ENCODE results near the gene HMGXB3. TPM values are rescaled to one million over a fixed set of nuclear protein-coding genes. Genes with fewer than 3 reads are reported as not detected.
"Not testable (repeated sequence)": the region's sequence is repeated elsewhere in the genome, so short reads cannot be mapped to it uniquely, and the experiment has no call there.

Gene HMGXB3
- total RNA-seq, 1 experiment from 2014 or later = 67.8 TPM

DNA sequence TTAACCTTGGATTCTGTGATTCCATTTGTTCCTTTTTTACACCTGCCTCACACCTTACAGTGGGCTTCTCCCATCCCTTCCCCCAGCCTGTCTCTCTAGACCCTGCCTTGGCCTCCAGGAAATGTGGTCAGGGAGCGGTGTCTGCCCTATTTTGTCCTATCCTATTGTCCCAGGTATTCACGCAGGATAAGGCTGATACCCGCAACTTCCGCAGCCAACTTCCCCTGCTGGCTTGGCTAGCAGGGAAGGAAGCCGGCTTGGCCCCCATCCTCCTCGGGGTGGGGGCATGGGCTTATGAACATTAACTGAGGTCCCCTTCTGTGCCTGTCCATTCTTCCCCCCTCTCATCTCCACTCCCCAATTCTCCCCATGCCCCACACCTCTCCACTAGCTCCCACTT lies 82.3 kb downstream of the HMGXB3 start:
- Mint-ChIP-seq H3K4me3 (ENCODE audit: unreplicated experiment) (no peak overlapping the region), H3K9me3 (ENCODE audit: unreplicated experiment) (no peaks in the 10 kb centered on the region), H3K27me3 (ENCODE audit: insufficient read depth, unreplicated experiment) (no peaks in the 10 kb centered on the region), H3K27ac (ENCODE audit: low read depth, unreplicated experiment) (no peak overlapping the region), H3K4me1 (ENCODE audit: insufficient read depth, unreplicated experiment) (no peaks in the 10 kb centered on the region), H3K36me3 (ENCODE audit: insufficient read depth, unreplicated experiment) (peaks cover 5% of the 10 kb centered on the region)
- intact Hi-C loops (cut with micrococcal nuclease) = no loop called here
- ChIA-PET CTCF (no interaction called here), POLR2A (interaction anchor here (0.6 kb wide), 1 partner anchor 950 kb away, joined by 3 read pairs; no protein-coding TSS in a partner anchor)
- BruUV-seq (replicated peaks) = no TSS peak
- no peak for DNase-seq (ENCODE audit: unreplicated experiment)
- TF ChIP-seq, protein P1, sequence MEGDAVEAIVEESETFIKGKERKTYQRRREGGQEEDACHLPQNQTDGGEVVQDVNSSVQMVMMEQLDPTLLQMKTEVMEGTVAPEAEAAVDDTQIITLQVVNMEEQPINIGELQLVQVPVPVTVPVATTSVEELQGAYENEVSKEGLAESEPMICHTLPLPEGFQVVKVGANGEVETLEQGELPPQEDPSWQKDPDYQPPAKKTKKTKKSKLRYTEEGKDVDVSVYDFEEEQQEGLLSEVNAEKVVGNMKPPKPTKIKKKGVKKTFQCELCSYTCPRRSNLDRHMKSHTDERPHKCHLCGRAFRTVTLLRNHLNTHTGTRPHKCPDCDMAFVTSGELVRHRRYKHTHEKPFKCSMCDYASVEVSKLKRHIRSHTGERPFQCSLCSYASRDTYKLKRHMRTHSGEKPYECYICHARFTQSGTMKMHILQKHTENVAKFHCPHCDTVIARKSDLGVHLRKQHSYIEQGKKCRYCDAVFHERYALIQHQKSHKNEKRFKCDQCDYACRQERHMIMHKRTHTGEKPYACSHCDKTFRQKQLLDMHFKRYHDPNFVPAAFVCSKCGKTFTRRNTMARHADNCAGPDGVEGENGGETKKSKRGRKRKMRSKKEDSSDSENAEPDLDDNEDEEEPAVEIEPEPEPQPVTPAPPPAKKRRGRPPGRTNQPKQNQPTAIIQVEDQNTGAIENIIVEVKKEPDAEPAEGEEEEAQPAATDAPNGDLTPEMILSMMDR (IDR thresholded peaks at IDR 0.05; ENCODE audit: unreplicated experiment) = no peak

DNA sequence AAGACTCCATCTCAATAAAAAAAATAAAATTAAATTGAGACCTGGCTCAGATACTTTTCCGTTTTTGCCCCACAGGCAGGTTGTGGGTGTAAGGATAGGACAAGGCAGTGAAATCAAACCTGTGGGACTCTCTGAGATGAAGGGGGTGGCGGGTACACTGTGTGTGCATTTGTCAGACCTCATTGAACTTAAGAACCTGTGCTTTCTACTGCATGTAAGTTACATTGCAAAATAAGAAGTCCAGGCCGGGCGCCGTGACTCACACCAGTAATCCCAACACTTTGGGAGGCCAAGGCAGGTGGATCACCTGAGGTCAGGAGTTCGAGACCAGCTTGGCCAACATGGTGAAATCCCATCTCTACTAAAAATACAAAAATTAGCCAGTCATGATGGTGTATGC lies 84.2 kb downstream of the HMGXB3 start:
- H3K4me3 Mint-ChIP-seq (ENCODE audit: unreplicated experiment); H3K9me3 Mint-ChIP-seq (ENCODE audit: unreplicated experiment); H3K4me1 Mint-ChIP-seq (ENCODE audit: insufficient read depth, unreplicated experiment); H3K27me3 Mint-ChIP-seq (ENCODE audit: insufficient read depth, unreplicated experiment); intact Hi-C loops (cut with micrococcal nuclease); BruUV-seq (replicated peaks); H3K36me3 Mint-ChIP-seq (ENCODE audit: insufficient read depth, unreplicated experiment); H3K27ac Mint-ChIP-seq (ENCODE audit: low read depth, unreplicated experiment): not testable (repeated sequence)
- POLR2A ChIA-PET = interaction anchor here (0.6 to 1.1 kb wide), 2 partner anchors 35 to 98 kb away, joined by 3 read pairs; no protein-coding TSS in a partner anchor
- CTCF ChIA-PET = interaction anchor here (0.8 kb wide), 1 partner anchor 49 kb away, joined by 3 read pairs; no protein-coding TSS in a partner anchor
- DNase-seq (ENCODE audit: unreplicated experiment) = peak; percentile 14

DNA sequence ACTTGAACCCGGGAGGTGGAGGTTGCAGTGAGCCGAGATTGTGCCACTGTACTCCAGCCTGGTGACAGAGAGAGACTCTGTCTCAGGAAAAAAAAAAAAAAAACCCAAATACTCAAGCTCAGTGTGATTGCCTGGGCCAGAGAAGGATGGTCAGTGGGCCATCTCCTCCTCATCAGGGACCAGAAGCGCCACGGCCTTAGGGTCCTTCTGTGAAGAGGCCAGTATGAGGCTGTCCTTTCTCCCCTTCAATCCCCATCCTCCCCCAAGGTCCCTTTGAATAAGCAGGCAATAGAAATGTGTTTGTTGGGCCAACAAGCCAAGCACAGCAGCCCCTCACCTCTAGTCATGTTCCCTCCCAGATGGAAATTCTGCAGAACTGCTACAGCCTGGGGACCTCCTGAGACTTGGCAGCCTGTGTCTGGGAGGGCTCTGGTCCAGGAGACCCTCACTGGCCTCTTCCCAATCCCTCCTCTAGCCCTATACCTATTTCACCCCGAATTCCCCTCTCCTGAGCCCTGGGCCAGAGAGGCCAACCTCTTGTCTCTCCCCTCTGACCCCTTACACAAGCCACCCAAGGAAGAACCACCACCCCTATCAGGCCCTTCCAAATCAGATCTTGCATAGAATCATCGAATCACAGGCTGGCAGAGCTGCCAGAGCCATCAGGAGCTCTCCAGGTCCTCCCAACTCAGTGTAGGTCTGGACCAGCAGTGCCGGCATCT lies 84.8 kb downstream of the HMGXB3 start:
- H3K27me3 Mint-ChIP-seq (ENCODE audit: insufficient read depth, unreplicated experiment) = no peaks in the 10 kb centered on the region
- DNase-seq (ENCODE audit: unreplicated experiment) = no peak
- no peaks in the 10 kb centered on the region for H3K9me3 Mint-ChIP-seq (ENCODE audit: unreplicated experiment)
- POLR2A ChIA-PET = interaction anchor here (0.6 kb wide), 1 partner anchor 97 kb away, joined by 3 read pairs; no protein-coding TSS in a partner anchor
- no peaks in the 10 kb centered on the region for H3K36me3 Mint-ChIP-seq (ENCODE audit: insufficient read depth, unreplicated experiment)
- H3K4me1 Mint-ChIP-seq (ENCODE audit: insufficient read depth, unreplicated experiment) = no peaks in the 10 kb centered on the region
- intact Hi-C loops (cut with micrococcal nuclease) = no loop called here
- H3K27ac Mint-ChIP-seq (ENCODE audit: low read depth, unreplicated experiment) = no peak overlapping the region
- H3K4me3 Mint-ChIP-seq (ENCODE audit: unreplicated experiment) = no peak overlapping the region
- BruUV-seq (replicated peaks) = no TSS peak
- CTCF ChIA-PET = no interaction called here
- TF ChIP-seq, protein P1 (IDR thresholded peaks at IDR 0.05; ENCODE audit: unreplicated experiment) = no peak

DNA sequence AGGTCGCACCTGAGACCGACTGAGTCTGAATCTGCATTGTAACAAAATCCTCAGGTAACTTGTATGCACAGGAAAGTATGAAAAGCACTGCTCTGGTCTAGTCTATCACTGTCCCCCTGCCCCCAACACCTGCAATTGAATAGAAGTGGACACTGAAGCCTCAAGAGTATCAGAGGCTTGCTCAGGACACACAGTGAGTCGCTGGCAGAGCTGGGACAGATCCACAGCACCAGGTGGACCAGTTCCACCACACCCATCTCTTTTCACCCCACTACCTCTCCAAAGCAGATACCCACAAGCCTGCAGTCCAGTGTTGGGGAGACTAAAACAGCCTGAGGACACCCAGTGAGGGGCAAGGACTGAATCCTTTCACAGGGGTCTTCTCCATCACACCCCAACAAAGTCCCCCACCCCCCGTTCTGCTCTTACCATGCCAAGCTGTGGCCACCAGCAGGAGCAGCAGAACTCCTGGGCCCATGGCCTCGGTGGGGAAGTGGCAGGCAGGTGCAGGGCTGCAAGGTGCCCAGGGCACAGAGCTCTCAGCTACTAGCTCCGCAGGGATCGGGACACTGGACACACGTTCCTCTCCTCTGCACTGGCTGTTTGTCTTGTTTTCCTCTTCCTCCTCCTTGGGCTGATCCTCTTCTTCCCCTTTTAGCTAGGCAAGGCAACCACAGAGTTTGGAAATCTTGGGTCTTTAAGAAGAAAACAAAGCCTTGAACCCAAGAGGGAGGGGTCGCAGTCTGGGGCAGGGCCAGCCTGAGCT lies 85.6 kb downstream of the HMGXB3 start, which contains the start of gene CSF1R:
Gene CSF1R, minus strand, starts transcription at position 605 of the 766 bp plus-strand sequence. Its CDS starts 127 bp downstream, at position 478.
- Mint-ChIP-seq H3K9me3 (ENCODE audit: unreplicated experiment) (no peaks in the 10 kb centered on the region), H3K27me3 (ENCODE audit: insufficient read depth, unreplicated experiment) (no peaks in the 10 kb centered on the region), H3K4me1 (ENCODE audit: insufficient read depth, unreplicated experiment) (no peaks in the 10 kb centered on the region), H3K4me3 (ENCODE audit: unreplicated experiment) (no peak within 1 kb of the TSS), H3K36me3 (ENCODE audit: insufficient read depth, unreplicated experiment) (no peaks in the 10 kb centered on the region), H3K27ac (ENCODE audit: low read depth, unreplicated experiment) (no peak within 1 kb of the TSS)
- TF ChIP-seq, protein P1 (IDR thresholded peaks at IDR 0.05; ENCODE audit: unreplicated experiment) = no peak
- intact Hi-C loops (cut with micrococcal nuclease) = no loop called here
- no TSS peak for BruUV-seq (replicated peaks)
- POLR2A ChIA-PET = no interaction called here
- no peak for DNase-seq (ENCODE audit: unreplicated experiment)
- CTCF ChIA-PET = interaction anchor here (0.5 kb wide), 1 partner anchor 385 kb away, joined by 3 read pairs; no protein-coding TSS in a partner anchor
